ENCODE data around the gene MCFD2.
A peak's percentile ranks its signal among the peaks of the same experiment; 100 is the strongest.
"Not testable (repeated sequence)": the region's sequence is repeated elsewhere in the genome, so short reads cannot be mapped to it uniquely, and the experiment has no call there.

The MCFD2 gene

GRCh38 chr2:46924038-46924437 is 8.4 kb upstream of the MCFD2 start:
- TF ChIP-seq GATA1 (IDR thresholded peaks at IDR 0.05; ENCODE audit: low read depth, low read length) (no peak), POLR2A (IDR thresholded peaks at IDR 0.05; ENCODE audit: low read length) (no peak)
- DNase-seq = no peak

- no peak for TF ChIP-seq POLR2A (IDR thresholded peaks at IDR 0.05; ENCODE audit: low read length)
- no peak for DNase-seq
Observed at GRCh38 chr2:46923041-46923528, 7.5 kb upstream of the MCFD2 start.

DNA sequence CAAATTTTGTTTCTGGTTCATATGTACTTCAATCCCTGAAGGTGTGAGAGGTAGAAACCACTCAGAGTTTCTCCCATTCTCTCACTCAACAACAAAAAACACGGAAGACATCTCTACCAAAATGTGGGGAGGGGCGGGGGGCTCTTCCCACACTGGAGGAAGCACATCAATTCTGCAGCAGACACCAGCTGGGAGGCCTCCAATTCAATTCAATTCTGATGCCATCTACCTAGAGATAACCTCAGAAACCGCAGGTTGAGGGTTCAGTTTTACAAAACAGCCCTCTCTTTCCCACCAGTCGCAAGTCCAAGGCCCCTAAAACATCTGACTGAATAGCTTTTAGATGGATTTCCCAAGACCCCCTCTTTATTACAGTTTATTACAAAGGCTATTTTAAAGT is 7.0 kb upstream of the MCFD2 start:
- TF ChIP-seq POLR2A (IDR thresholded peaks at IDR 0.05; ENCODE audit: low read length) (no peak), GATA1 (IDR thresholded peaks at IDR 0.05; ENCODE audit: low read depth, low read length) (no peak)
- DNase-seq = no peak

DNA sequence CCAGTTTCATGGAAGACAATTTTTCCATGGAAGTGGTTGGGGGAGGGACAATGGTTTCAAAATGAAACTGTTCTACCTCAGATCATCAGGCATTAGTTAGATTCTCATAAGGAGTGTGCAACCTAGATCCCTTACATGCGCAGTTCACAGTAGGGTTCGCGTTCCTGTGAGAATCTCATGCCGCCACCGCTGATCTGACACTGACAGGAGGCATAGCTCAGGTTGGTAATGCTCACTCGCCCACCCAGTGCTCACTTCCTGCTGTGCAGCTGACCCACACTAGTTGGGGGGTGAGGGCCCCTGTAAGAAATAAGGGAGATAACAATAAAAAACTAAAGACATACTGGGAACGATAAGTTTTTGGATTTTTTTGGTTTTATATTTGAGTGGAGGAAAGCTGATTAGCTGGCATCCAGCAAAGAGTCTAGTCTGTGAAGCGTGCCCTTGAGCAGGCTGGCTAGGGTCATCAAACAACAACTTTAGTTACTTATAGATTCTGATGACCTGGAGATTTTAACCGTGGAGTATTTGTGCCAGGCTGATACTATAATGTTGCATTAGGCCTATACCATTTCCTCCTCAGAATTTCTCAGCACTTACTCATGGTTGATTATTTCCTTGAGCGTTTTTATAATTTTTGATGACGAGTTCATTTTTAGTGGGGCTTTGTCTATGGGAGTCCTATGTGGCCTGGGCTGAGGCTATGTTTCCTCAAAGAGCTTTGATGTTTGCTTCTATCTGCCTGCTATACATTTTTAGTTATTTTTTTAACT is 6.3 kb upstream of the MCFD2 start:
- TF ChIP-seq POLR2A (IDR thresholded peaks at IDR 0.05; ENCODE audit: low read length) = no peak
- TF ChIP-seq GATA1 (IDR thresholded peaks at IDR 0.05; ENCODE audit: low read depth, low read length) = no peak
- no peak for DNase-seq

DNA sequence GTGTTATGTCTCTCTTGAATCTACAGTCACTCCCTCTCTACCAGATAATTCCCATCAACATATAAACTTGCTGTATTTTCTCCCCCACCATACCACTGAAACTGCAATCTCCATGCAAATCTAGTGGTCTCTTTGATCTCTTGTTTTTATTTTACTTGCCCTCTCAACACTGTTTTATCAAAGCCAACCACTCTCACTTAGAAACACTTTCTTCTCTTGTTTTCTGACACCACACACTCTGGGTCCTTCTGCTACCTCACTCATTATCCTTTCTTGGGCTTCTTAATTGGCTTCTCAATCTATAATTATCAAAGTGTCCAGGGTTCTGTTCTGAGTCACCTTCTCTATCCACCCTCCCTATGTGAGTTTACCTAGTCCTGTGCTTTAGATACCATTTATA is 2.0 kb upstream of the MCFD2 start:
- DNase-seq = no peak
- no peak for TF ChIP-seq GATA1 (IDR thresholded peaks at IDR 0.05; ENCODE audit: low read depth, low read length)
- no peak for TF ChIP-seq POLR2A (IDR thresholded peaks at IDR 0.05; ENCODE audit: low read length)

DNA sequence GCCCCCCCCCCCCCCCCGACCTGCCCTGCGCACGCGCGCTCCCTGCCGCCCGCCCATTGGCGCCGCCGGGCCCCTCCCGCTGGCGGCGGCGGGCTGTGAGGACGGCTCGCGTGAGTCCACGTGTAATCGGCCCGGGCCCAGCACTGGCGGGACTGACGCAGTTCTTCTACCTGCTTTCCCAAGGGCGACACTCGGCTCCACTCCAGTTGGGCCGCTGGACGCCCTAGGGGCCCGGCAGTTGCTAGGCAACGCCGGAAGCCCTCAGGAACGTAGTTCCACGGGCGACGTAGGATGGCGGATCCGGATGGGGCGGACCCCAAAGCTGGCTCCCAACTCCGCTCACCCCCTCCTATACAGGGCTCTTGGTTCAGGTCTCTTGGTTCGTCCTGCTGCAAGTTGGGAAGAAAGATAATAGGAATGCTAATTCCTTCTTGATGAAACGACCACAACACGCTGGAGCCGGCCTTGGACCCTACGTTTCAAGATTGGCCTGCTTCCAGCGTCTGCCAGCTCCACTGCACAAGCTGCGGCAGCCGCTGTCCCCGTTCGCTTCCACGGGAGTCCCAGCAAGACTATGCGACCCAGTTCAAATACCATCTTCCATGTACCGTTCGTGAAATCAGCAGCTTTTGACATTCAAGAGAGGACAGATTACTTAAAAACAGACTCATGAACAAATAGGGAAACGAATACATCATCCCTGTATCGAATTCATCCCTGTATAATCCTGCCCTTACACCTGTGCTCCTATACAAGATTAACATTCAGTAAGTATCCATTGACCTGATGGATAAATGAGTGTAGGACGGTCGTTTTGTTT is 415 bp upstream of the MCFD2 start:
- TF ChIP-seq GATA1 (IDR thresholded peaks at IDR 0.05; ENCODE audit: low read depth, low read length) (no peak), POLR2A (IDR thresholded peaks at IDR 0.05; ENCODE audit: low read length) (peak; percentile 81)
- DNase-seq = peak; percentile 91 to 93

DNA sequence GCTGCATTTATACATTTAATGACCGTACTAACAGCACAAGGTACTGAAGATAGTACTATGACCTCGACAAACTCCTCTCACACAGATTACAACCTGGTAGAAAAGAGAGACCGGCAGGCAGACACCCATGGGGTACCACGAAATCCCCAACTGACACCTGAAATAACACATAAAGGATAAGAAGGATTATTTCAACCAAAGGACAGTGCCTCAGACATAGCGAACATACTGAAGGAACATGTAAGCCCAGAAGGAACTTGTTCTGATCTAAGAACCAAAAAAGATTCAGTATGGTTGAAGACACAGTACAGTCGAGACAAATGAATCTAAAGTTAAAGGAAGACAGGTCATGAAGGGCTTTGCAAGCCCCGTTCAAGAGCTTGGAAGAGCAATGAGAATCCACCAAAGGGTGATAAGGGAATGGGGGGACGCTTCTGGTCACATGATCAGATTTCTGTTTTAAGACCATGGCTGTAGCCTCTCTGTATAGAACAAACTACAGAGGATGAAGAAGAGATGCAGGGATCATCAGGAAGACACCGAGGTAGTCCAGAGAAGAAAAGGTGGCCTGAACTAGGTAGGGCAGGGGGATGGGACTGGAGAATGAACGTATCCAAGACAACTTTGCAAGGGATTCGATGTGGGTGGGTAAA is 902 bp downstream of the MCFD2 start:
- TF ChIP-seq POLR2A (IDR thresholded peaks at IDR 0.05; ENCODE audit: low read length) = no peak
- no peak for TF ChIP-seq GATA1 (IDR thresholded peaks at IDR 0.05; ENCODE audit: low read depth, low read length)
- peak; percentile 56 to 61 for DNase-seq

GRCh38 chr2:46913471-46914381 is 1.9 kb downstream of the MCFD2 start:
- peak; percentile 53 to 68 for DNase-seq
- no peak for TF ChIP-seq GATA1 (IDR thresholded peaks at IDR 0.05; ENCODE audit: low read depth, low read length)
- peak; percentile 23 for TF ChIP-seq POLR2A (IDR thresholded peaks at IDR 0.05; ENCODE audit: low read length)

- DNase-seq = peak; percentile 5 to 50
- TF ChIP-seq GATA1 (IDR thresholded peaks at IDR 0.05; ENCODE audit: low read depth, low read length) (no peak), POLR2A (IDR thresholded peaks at IDR 0.05; ENCODE audit: low read length) (no peak)
Observed at GRCh38 chr2:46909771-46910419, 5.7 kb downstream of the MCFD2 start.

GRCh38 chr2:46909150-46909549 is 6.5 kb downstream of the MCFD2 start:
- TF ChIP-seq GATA1 (IDR thresholded peaks at IDR 0.05; ENCODE audit: low read depth, low read length) (no peak), POLR2A (IDR thresholded peaks at IDR 0.05; ENCODE audit: low read length) (no peak)
- DNase-seq = no peak

DNA sequence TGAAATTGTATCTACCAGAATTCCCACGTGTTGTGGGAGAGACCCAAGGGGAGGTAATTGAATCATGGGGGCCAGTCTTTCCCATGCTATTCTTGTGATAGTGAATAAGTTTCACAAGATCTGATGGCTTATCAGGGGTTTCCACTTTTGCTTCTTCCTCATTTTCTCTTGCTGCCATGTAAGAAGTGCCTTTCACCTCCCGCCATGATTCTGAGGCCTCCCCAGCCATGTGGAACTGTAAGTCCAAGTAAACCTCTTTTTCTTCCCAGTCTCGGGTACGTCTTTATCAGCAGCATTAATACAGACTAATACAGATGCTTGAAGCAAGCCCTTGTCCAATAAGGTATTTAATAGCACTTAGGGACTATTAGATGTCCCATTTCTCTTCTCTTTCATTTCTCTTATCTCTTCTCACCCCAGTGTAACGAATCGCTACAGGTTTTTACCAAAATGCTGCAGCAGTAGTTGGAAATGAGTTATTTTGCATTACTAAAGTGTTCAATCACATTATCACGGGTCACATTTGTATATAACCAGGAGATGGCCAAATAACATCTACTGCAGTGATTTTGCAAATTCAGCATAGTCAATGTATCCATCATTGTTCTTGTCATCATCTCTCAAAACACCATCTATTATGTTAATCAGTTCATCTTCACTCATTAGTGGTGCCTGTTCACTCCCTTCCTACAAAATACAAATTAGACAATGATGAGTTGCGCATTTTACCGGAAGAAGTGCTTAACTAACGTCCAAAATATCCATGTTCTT is 10.5 kb downstream of the MCFD2 start:
- DNase-seq = not testable (repeated sequence)

DNA sequence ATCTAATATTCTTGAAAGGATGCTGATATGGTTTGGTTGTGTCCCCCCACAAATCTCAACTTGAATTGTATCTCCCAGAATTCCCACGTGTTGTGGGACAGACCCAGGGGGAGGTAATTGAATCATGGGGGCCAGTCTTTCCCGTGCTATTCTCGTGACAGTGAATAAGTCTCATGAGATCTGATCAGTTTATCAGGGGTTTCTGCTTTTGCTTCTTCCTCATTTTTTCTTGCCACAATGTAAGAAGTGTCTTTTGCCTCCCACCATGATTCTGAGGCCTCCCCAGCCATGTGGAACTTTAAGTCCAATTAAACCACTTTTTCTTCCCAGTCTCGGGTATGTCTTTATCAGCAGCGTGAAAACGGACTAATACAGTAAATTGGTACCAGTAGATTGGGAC is 12.6 kb downstream of the MCFD2 start:
- DNase-seq = not testable (repeated sequence)
